ENCODE measurements around the gene CLRN3. TPM values are rescaled to one million over a fixed set of nuclear protein-coding genes. Genes with fewer than 3 reads are reported as not detected.

The CLRN3 gene
- total and polyA plus RNA-seq, 2 donors (not counting 1 experiment from before 2014, with no cell fraction given): not detected

GRCh38 chr10:127889605-127890195 is 3.0 kb downstream of the CLRN3 start:
- Histone ChIP-seq H2AFZ (ENCODE audit: low read length) (no peak overlapping the region), H3K9me3 (ENCODE audit: control insufficient read depth, insufficient read depth, low read depth, low read length) (no peaks in the 10 kb centered on the region), H4K20me1 (ENCODE audit: control insufficient read depth, extremely low read depth, insufficient read depth, low read length) (no peaks in the 10 kb centered on the region), H3K9ac (ENCODE audit: insufficient read depth, low read length) (no peak overlapping the region), H3K36me3 (ENCODE audit: control insufficient read depth, insufficient read depth, low read length) (no peaks in the 10 kb centered on the region), H3K4me1 (ENCODE audit: control insufficient read depth, extremely low read depth, insufficient read depth, low read length) (no peaks in the 10 kb centered on the region), H3K27me3 (ENCODE audit: control insufficient read depth, insufficient read depth, low read length) (no peaks in the 10 kb centered on the region), H3K27ac (ENCODE audit: insufficient read depth, low read length) (no peak overlapping the region), H3K4me3 (replicated peaks in 1 of 4; ENCODE audit: control extremely low read depth in 1 of 4, insufficient read depth in 1 of 4, low read depth in 3 of 4, low read length in 4 of 4) (no peak overlapping the region), H3K4me2 (ENCODE audit: extremely low read depth, insufficient read depth, low read length) (no peak overlapping the region), H3K79me2 (ENCODE audit: control insufficient read depth, insufficient read depth, low read length) (no peaks in the 10 kb centered on the region)
- TF ChIP-seq EZH2 (IDR thresholded peaks at IDR 0.05; ENCODE audit: low read length, missing control alignments): no peak
- no peak for TF ChIP-seq CTCF (conservative IDR thresholded peaks at IDR 0.05 in 1 of 2, IDR thresholded peaks at IDR 0.05 in 1 of 2; ENCODE audit: low read depth in 1 of 2, low read length in 2 of 2)
- DNase-seq (ENCODE audit: low read depth in 2 of 2): peak; percentile 48 to 78

- Histone ChIP-seq H3K27me3 (ENCODE audit: control insufficient read depth, insufficient read depth, low read length) (no peaks in the 10 kb centered on the region), H3K9ac (ENCODE audit: insufficient read depth, low read length) (no peak overlapping the region), H3K4me3 (replicated peaks in 1 of 4; ENCODE audit: control extremely low read depth in 1 of 4, insufficient read depth in 1 of 4, low read depth in 3 of 4, low read length in 4 of 4) (no peak overlapping the region), H2AFZ (ENCODE audit: low read length) (no peak overlapping the region), H3K4me2 (ENCODE audit: extremely low read depth, insufficient read depth, low read length) (no peak overlapping the region), H3K9me3 (ENCODE audit: control insufficient read depth, insufficient read depth, low read depth, low read length) (no peaks in the 10 kb centered on the region), H3K36me3 (ENCODE audit: control insufficient read depth, insufficient read depth, low read length) (no peaks in the 10 kb centered on the region), H3K27ac (ENCODE audit: insufficient read depth, low read length) (no peak overlapping the region), H3K4me1 (ENCODE audit: control insufficient read depth, extremely low read depth, insufficient read depth, low read length) (no peaks in the 10 kb centered on the region), H4K20me1 (ENCODE audit: control insufficient read depth, extremely low read depth, insufficient read depth, low read length) (no peaks in the 10 kb centered on the region), H3K79me2 (ENCODE audit: control insufficient read depth, insufficient read depth, low read length) (no peaks in the 10 kb centered on the region)
- no peak for TF ChIP-seq EZH2 (IDR thresholded peaks at IDR 0.05; ENCODE audit: low read length, missing control alignments)
- no peak for TF ChIP-seq CTCF (conservative IDR thresholded peaks at IDR 0.05 in 1 of 2, IDR thresholded peaks at IDR 0.05 in 1 of 2; ENCODE audit: low read depth in 1 of 2, low read length in 2 of 2)
- no peak for DNase-seq (ENCODE audit: low read depth in 2 of 2)
Measured at GRCh38 chr10:127888521-127889312, 4.0 kb downstream of the CLRN3 start.

- no peak overlapping the region for H2AFZ ChIP-seq (ENCODE audit: low read length)
Measured at GRCh38 chr10:127887541-127888415, 5.0 kb downstream of the CLRN3 start.

More at GRCh38 chr10:127887541-127888415, 5.0 kb downstream of the CLRN3 start:
- no peaks in the 10 kb centered on the region for H3K79me2 ChIP-seq (ENCODE audit: control insufficient read depth, insufficient read depth, low read length)
- H3K4me1 ChIP-seq (ENCODE audit: control insufficient read depth, extremely low read depth, insufficient read depth, low read length): no peaks in the 10 kb centered on the region
- H3K27ac ChIP-seq (ENCODE audit: insufficient read depth, low read length): no peak overlapping the region
- H3K4me2 ChIP-seq (ENCODE audit: extremely low read depth, insufficient read depth, low read length): no peak overlapping the region
- H3K9ac ChIP-seq (ENCODE audit: insufficient read depth, low read length): no peak overlapping the region
- no peaks in the 10 kb centered on the region for H3K36me3 ChIP-seq (ENCODE audit: control insufficient read depth, insufficient read depth, low read length)
- TF ChIP-seq CTCF (conservative IDR thresholded peaks at IDR 0.05 in 1 of 2, IDR thresholded peaks at IDR 0.05 in 1 of 2; ENCODE audit: low read depth in 1 of 2, low read length in 2 of 2): no peak
- no peak for TF ChIP-seq EZH2 (IDR thresholded peaks at IDR 0.05; ENCODE audit: low read length, missing control alignments)
- no peaks in the 10 kb centered on the region for H3K27me3 ChIP-seq (ENCODE audit: control insufficient read depth, insufficient read depth, low read length)
- H3K4me3 ChIP-seq (replicated peaks in 1 of 4; ENCODE audit: control extremely low read depth in 1 of 4, insufficient read depth in 1 of 4, low read depth in 3 of 4, low read length in 4 of 4): no peak overlapping the region
- H3K9me3 ChIP-seq (ENCODE audit: control insufficient read depth, insufficient read depth, low read depth, low read length): no peaks in the 10 kb centered on the region
- no peaks in the 10 kb centered on the region for H4K20me1 ChIP-seq (ENCODE audit: control insufficient read depth, extremely low read depth, insufficient read depth, low read length)
- DNase-seq (ENCODE audit: low read depth in 2 of 2): no peak
